Stimulated activated CD8-positive, alpha-beta memory T cell treated with anti-CD3 and anti-CD28 coated beads, Interleukin-7, amount 100 ng/mL, for 1 hour (primary cell): ENCODE measurements around the gene GMNN.

Source experiments
- DNase-seq, 2 donors: peaks; one replicate each; pipeline ENCODE4 v3.0.0-alpha.2; 2020; ENCODE audit warnings: low read depth in 2 of 2

GMNN gene

GRCh38 chr6:24807584-24807983 lies 32.8 kb downstream of the GMNN start:
- no peak for DNase-seq

- DNase-seq = no peak
Measured at GRCh38 chr6:24809728-24810127, 35.0 kb downstream of the GMNN start.

- DNase-seq = no peak
Measured at GRCh38 chr6:24818346-24818745, 43.6 kb downstream of the GMNN start.

GRCh38 chr6:24821860-24822444 lies 47.2 kb downstream of the GMNN start:
- no peak for DNase-seq

GRCh38 chr6:24822696-24823095 lies 48.0 kb downstream of the GMNN start:
- DNase-seq = no peak

GRCh38 chr6:24823185-24823584 lies 48.4 kb downstream of the GMNN start:
- DNase-seq = no peak

- no peak for DNase-seq
Measured at GRCh38 chr6:24824142-24824938, 49.6 kb downstream of the GMNN start.

GRCh38 chr6:24825130-24825630 lies 50.4 kb downstream of the GMNN start:
- no peak for DNase-seq

- no peak for DNase-seq
Measured at GRCh38 chr6:24827162-24827561, 52.4 kb downstream of the GMNN start.

- no peak for DNase-seq
Measured at GRCh38 chr6:24827970-24828369, 53.2 kb downstream of the GMNN start.

GRCh38 chr6:24829657-24830056 lies 54.9 kb downstream of the GMNN start:
- DNase-seq = no peak

- DNase-seq = no peak
Measured at GRCh38 chr6:24831771-24832716, 57.3 kb downstream of the GMNN start.

- DNase-seq = no peak
Measured at GRCh38 chr6:24832794-24833193, 58.1 kb downstream of the GMNN start.

GRCh38 chr6:24833711-24834386 lies 59.1 kb downstream of the GMNN start:
- DNase-seq = no peak
